ENCODE data around the gene KIT.

Gene KIT

GRCh38 chr4:54708339-54709279 lies 50.9 kb downstream of the KIT start:
- no peak for DNase-seq

GRCh38 chr4:54709400-54709799 lies 51.6 kb downstream of the KIT start:
- DNase-seq: no peak

- DNase-seq: no peak
Observed at GRCh38 chr4:54712206-54712605, 54.4 kb downstream of the KIT start.

GRCh38 chr4:54714631-54715030 lies 56.9 kb downstream of the KIT start:
- no peak for DNase-seq

- no peak for DNase-seq
Observed at GRCh38 chr4:54716478-54717065, 58.8 kb downstream of the KIT start.

- no peak for DNase-seq
Observed at GRCh38 chr4:54717694-54718093, 59.9 kb downstream of the KIT start.

- DNase-seq: no peak
Observed at GRCh38 chr4:54719378-54719777, 61.6 kb downstream of the KIT start.

GRCh38 chr4:54723220-54723619 lies 65.5 kb downstream of the KIT start:
- no peak for DNase-seq

- no peak for DNase-seq
Observed at GRCh38 chr4:54723820-54724219, 66.1 kb downstream of the KIT start.

GRCh38 chr4:54726907-54727306 lies 69.2 kb downstream of the KIT start:
- DNase-seq: no peak

- no peak for DNase-seq
Observed at GRCh38 chr4:54727346-54727745, 69.6 kb downstream of the KIT start.

- DNase-seq: no peak
Observed at GRCh38 chr4:54728368-54728767, 70.6 kb downstream of the KIT start.

GRCh38 chr4:54729256-54729655 lies 71.5 kb downstream of the KIT start:
- DNase-seq: no peak

- DNase-seq: no peak
Observed at GRCh38 chr4:54730581-54730980, 72.8 kb downstream of the KIT start.

- no peak for DNase-seq
Observed at GRCh38 chr4:54731552-54731951, 73.8 kb downstream of the KIT start.

- no peak for DNase-seq
Observed at GRCh38 chr4:54731976-54732375, 74.2 kb downstream of the KIT start.

- no peak for DNase-seq
Observed at GRCh38 chr4:54737421-54737820, 79.7 kb downstream of the KIT start.

GRCh38 chr4:54741202-54741601 lies 83.4 kb downstream of the KIT start:
- DNase-seq: no peak

GRCh38 chr4:54742636-54743399 lies 85.1 kb downstream of the KIT start:
- DNase-seq: no peak

- no peak for DNase-seq
Observed at GRCh38 chr4:54743562-54743961, 85.8 kb downstream of the KIT start.

- no peak for DNase-seq
Observed at GRCh38 chr4:54744487-54744886, 86.7 kb downstream of the KIT start.

- DNase-seq: no peak
Observed at GRCh38 chr4:54745031-54745770, 87.4 kb downstream of the KIT start.

- no peak for DNase-seq
Observed at GRCh38 chr4:54746218-54746617, 88.5 kb downstream of the KIT start.

Data from NCI-H1417 treated with DMSO at 0.1 percent for 48 hours (cell line).